ENCODE measurements around the gene SASS6. TPM values are rescaled to one million over a fixed set of nuclear protein-coding genes. Genes with fewer than 3 reads are reported as not detected.

The SASS6 gene
- total and polyA plus RNA-seq, 2 donors (not counting 3 experiments of a cell fraction or from before 2014, with no cell fraction given), result 0.44 to 7.3 TPM

DNA sequence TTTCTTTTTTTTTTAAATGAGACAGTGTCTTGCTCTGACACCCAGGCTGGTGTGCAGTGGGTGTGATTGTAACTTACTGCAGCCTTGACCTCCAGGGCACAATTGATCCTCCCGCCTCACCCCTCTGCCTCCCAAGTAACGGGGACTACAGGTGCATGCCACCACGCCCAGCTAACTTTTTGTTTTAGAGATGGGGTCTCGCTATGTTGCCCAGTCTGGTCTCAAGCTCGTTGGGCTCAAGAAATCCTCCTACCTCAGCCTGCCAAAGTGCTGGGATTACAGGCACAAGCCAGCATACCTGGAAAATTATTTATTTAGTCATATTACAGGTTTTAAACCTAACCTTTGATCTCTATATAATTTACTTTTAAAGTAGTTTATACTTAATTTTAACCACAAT, 32.0 kb upstream of the SASS6 start:
- intact Hi-C loops (cut with micrococcal nuclease), result loop anchor here (10.0 kb wide), 1 partner anchor 60 kb away; no protein-coding TSS in a partner anchor
- POLR2A ChIA-PET, result no interaction called here

GRCh38 chr1:100164216-100164615, 31.5 kb upstream of the SASS6 start:
- H3K9ac ChIP-seq (replicated peaks; ENCODE audit: extremely low read depth, insufficient read depth, low read length), result no peak overlapping the region
- H3K4me2 ChIP-seq (ENCODE audit: insufficient read depth, low read length), result no peak overlapping the region
- H3K27ac ChIP-seq (ENCODE audit: insufficient read depth, low read depth, low read length), result no peak overlapping the region
- H3K4me3 ChIP-seq (replicated peaks in 1 of 3; ENCODE audit: insufficient read depth in 1 of 3, low read depth in 1 of 3, low read length in 3 of 3), result no peak overlapping the region
- no peak overlapping the region for H2AFZ ChIP-seq (ENCODE audit: low read depth, low read length)
- H3K79me2 ChIP-seq (ENCODE audit: control insufficient read depth, insufficient read depth, low read length), result no peaks in the 10 kb centered on the region
- no peaks in the 10 kb centered on the region for H4K20me1 ChIP-seq (replicated peaks; ENCODE audit: control insufficient read depth, extremely low read depth, insufficient read depth, low read length)
- DNase-seq (ENCODE audit: low read depth, low spot score) (no peak), FAIRE-seq (no peak)
- peaks cover 2% of the 10 kb centered on the region for H3K9me1 ChIP-seq (replicated peaks; ENCODE audit: control insufficient read depth, extremely low read depth, insufficient read depth, low read length)
- intact Hi-C loops (cut with micrococcal nuclease) (loop anchor here (10.0 kb wide), 1 partner anchor 61 kb away; no protein-coding TSS in a partner anchor), dilution Hi-C loops (cut with MboI; ENCODE audit: extremely low pct_ligation_motif_present, low sequenced_read_pairs) (no loop called here)
- no peaks in the 10 kb centered on the region for H3K27me3 ChIP-seq (ENCODE audit: control insufficient read depth in 2 of 2, insufficient read depth in 2 of 2, low read length in 2 of 2)
- H3K9me3 ChIP-seq (replicated peaks; ENCODE audit: control insufficient read depth, insufficient read depth, low read length), result no peaks in the 10 kb centered on the region
- no TSS peak for BruUV-seq (replicated peaks)
- CTCF ChIA-PET, result interaction anchor here (1.1 to 1.6 kb wide), 4 partner anchors 18 to 295 kb away, joined by 3 to 4 read pairs (median 4); no protein-coding TSS in a partner anchor
- POLR2A ChIA-PET, result no interaction called here
- TF ChIP-seq, protein P1, sequence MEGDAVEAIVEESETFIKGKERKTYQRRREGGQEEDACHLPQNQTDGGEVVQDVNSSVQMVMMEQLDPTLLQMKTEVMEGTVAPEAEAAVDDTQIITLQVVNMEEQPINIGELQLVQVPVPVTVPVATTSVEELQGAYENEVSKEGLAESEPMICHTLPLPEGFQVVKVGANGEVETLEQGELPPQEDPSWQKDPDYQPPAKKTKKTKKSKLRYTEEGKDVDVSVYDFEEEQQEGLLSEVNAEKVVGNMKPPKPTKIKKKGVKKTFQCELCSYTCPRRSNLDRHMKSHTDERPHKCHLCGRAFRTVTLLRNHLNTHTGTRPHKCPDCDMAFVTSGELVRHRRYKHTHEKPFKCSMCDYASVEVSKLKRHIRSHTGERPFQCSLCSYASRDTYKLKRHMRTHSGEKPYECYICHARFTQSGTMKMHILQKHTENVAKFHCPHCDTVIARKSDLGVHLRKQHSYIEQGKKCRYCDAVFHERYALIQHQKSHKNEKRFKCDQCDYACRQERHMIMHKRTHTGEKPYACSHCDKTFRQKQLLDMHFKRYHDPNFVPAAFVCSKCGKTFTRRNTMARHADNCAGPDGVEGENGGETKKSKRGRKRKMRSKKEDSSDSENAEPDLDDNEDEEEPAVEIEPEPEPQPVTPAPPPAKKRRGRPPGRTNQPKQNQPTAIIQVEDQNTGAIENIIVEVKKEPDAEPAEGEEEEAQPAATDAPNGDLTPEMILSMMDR (IDR thresholded peaks at IDR 0.05; ENCODE audit: extremely low read depth in 1 of 2, insufficient read depth in 1 of 2, low read depth in 1 of 2, low read length in 2 of 2), result no peak
- TF ChIP-seq POLR2A (IDR thresholded peaks at IDR 0.05; ENCODE audit: low read depth, low read length), result no peak
- no peak for TF ChIP-seq POLR2AphosphoS5 (IDR thresholded peaks at IDR 0.05; ENCODE audit: insufficient read depth, low read depth, low read length)
- no peak for TF ChIP-seq FOS (IDR thresholded peaks at IDR 0.05; ENCODE audit: borderline replicate concordance, insufficient read depth, low read length)
- no peak for TF ChIP-seq MYC (IDR thresholded peaks at IDR 0.05; ENCODE audit: low read depth, low read length)
- no peak for TF ChIP-seq GATA2 (IDR thresholded peaks at IDR 0.05; ENCODE audit: insufficient read depth, insufficient read length, low read depth, low read length)
- TF ChIP-seq JUN (IDR thresholded peaks at IDR 0.05; ENCODE audit: borderline replicate concordance, insufficient read depth, insufficient read length, low read depth), result no peak
- no peak for TF ChIP-seq MAX (IDR thresholded peaks at IDR 0.05; ENCODE audit: insufficient read depth, insufficient read length)
- TF ChIP-seq EZH2 (IDR thresholded peaks at IDR 0.05; ENCODE audit: borderline replicate concordance, low read depth, low read length, severe bottlenecking), result no peak
- no peaks in the 10 kb centered on the region for H3K4me1 ChIP-seq (ENCODE audit: control insufficient read depth, extremely low read depth, insufficient read depth, low read length)
- H3K36me3 ChIP-seq (ENCODE audit: control insufficient read depth in 2 of 2, extremely low read depth in 1 of 2, insufficient read depth in 2 of 2, low read length in 2 of 2), result no peaks in the 10 kb centered on the region

More for the DNA sequence above, 32.0 kb upstream of the SASS6 start:
- Histone ChIP-seq H3K4me3 (replicated peaks in 1 of 3; ENCODE audit: insufficient read depth in 1 of 3, low read depth in 1 of 3, low read length in 3 of 3) (no peak overlapping the region), H3K9ac (replicated peaks; ENCODE audit: extremely low read depth, insufficient read depth, low read length) (no peak overlapping the region), H3K79me2 (ENCODE audit: control insufficient read depth, insufficient read depth, low read length) (no peaks in the 10 kb centered on the region), H3K27ac (ENCODE audit: insufficient read depth, low read depth, low read length) (no peak overlapping the region), H3K9me3 (replicated peaks; ENCODE audit: control insufficient read depth, insufficient read depth, low read length) (no peaks in the 10 kb centered on the region), H3K4me1 (ENCODE audit: control insufficient read depth, extremely low read depth, insufficient read depth, low read length) (no peaks in the 10 kb centered on the region), H3K4me2 (ENCODE audit: insufficient read depth, low read length) (no peak overlapping the region), H3K36me3 (ENCODE audit: control insufficient read depth in 2 of 2, extremely low read depth in 1 of 2, insufficient read depth in 2 of 2, low read length in 2 of 2) (no peaks in the 10 kb centered on the region), H3K27me3 (ENCODE audit: control insufficient read depth in 2 of 2, insufficient read depth in 2 of 2, low read length in 2 of 2) (no peaks in the 10 kb centered on the region), H4K20me1 (replicated peaks; ENCODE audit: control insufficient read depth, extremely low read depth, insufficient read depth, low read length) (no peaks in the 10 kb centered on the region), H3K9me1 (replicated peaks; ENCODE audit: control insufficient read depth, extremely low read depth, insufficient read depth, low read length) (peaks cover 2% of the 10 kb centered on the region), H2AFZ (ENCODE audit: low read depth, low read length) (no peak overlapping the region)
- TF ChIP-seq FOS (IDR thresholded peaks at IDR 0.05; ENCODE audit: borderline replicate concordance, insufficient read depth, low read length), result no peak
- no peak for TF ChIP-seq JUN (IDR thresholded peaks at IDR 0.05; ENCODE audit: borderline replicate concordance, insufficient read depth, insufficient read length, low read depth)
- TF ChIP-seq POLR2A (IDR thresholded peaks at IDR 0.05; ENCODE audit: low read depth, low read length), result no peak
- DNase-seq (ENCODE audit: low read depth, low spot score) (no peak), FAIRE-seq (no peak)
- no TSS peak for BruUV-seq (replicated peaks)
- dilution Hi-C loops (cut with MboI; ENCODE audit: extremely low pct_ligation_motif_present, low sequenced_read_pairs), result no loop called here
- CTCF ChIA-PET, result interaction anchor here (1.1 to 1.3 kb wide), 3 partner anchors 32 to 295 kb away, joined by 3 to 4 read pairs (median 4); no protein-coding TSS in a partner anchor
